ENCODE results near the gene MT1B. TPM values are rescaled to one million over a fixed set of nuclear protein-coding genes. Genes with fewer than 3 reads are reported as not detected.

Gene MT1B
- total and polyA plus RNA-seq, 2 of the 13 experiments (the other 11 are each of a cell fraction or from before 2014, with no cell fraction given), result 0.89 TPM; not detected in 1

DNA sequence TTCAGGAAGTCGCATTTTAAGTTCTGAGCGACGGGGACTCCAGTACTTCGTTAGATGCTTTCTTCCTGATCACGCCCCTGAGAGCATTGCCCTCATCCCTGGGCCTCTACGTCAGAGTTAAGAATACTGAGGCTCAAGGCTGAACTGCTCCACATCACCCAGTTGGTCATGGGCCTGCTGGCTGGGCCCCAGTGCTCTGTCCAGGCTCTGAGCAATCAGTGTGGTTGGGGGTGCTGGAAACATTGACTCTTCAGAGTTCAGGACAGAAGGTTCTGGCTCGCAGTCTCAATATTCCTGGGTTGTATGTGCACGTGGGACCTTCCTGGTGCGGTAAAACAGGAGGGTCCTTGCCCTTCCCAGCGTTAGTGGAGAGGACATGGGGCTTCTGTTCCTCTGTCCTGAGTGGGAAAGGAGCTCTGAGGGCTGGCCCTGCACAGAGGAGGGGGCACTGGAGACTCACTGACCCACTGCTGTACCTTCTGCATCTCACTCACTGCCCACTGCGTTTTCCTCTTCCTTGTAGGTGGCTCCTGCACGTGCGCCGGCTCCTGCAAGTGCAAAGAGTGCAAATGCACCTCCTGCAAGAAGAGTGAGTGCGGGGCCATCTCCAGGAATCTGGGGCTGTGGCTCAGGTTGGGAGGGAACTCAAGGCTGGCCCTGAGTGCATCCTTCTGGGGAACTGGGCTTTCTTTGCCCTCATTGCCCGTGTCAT is 25.6 kb upstream of the MT1B start (continued):
- TF ChIP-seq ZNF251 (CRISPR knock-in tag; IDR thresholded peaks at IDR 0.05) (no peak), NBN (conservative IDR thresholded peaks at IDR 0.05) (no peak), ZNF879 (CRISPR knock-in tag; IDR thresholded peaks at IDR 0.05) (0 out of 2 replicates have a peak, but pooled peaks have one; percentile 20), ZNF326 (CRISPR knock-in tag; IDR thresholded peaks at IDR 0.05; ENCODE audit: borderline replicate concordance) (no peak), EEA1 (CRISPR knock-in tag; IDR thresholded peaks at IDR 0.05; ENCODE audit: borderline replicate concordance) (no peak), TEAD3 (CRISPR knock-in tag; optimal IDR thresholded peaks at IDR 0.05; ENCODE audit: borderline replicate concordance) (no peak), ZNF75D (CRISPR knock-in tag; IDR thresholded peaks at IDR 0.05; ENCODE audit: borderline replicate concordance) (no peak), ZBTB3 (CRISPR knock-in tag; IDR thresholded peaks at IDR 0.05; ENCODE audit: borderline replicate concordance, low read depth) (0 out of 2 replicates have a peak, but pooled peaks have one; percentile 9), ZNF572 (CRISPR knock-in tag; IDR thresholded peaks at IDR 0.05) (0 out of 2 replicates have a peak, but pooled peaks have one; percentile 57), ZHX2 (IDR thresholded peaks at IDR 0.05; ENCODE audit: low read depth) (no peak), ZHX2 (CRISPR knock-in tag; IDR thresholded peaks at IDR 0.05; ENCODE audit: borderline replicate concordance) (no peak), ZNF205 (CRISPR knock-in tag; IDR thresholded peaks at IDR 0.05) (no peak), ZNF33A (CRISPR knock-in tag; IDR thresholded peaks at IDR 0.05; ENCODE audit: borderline replicate concordance) (no peak), PRMT3 (CRISPR knock-in tag; IDR thresholded peaks at IDR 0.05; ENCODE audit: borderline replicate concordance, low read depth) (0 out of 2 replicates have a peak, but pooled peaks have one; percentile 34), ZNF160 (CRISPR knock-in tag; IDR thresholded peaks at IDR 0.05) (no peak), ZNF605 (CRISPR knock-in tag; IDR thresholded peaks at IDR 0.05) (no peak), SP140L (CRISPR knock-in tag; IDR thresholded peaks at IDR 0.05; ENCODE audit: borderline replicate concordance) (no peak), NFE2 (CRISPR knock-in tag; IDR thresholded peaks at IDR 0.05) (no peak), ZNF274 (CRISPR knock-in tag; IDR thresholded peaks at IDR 0.05) (peak; percentile 21; the same call in 1 of the 2 replicates), FOXP1 (IDR thresholded peaks at IDR 0.05) (no peak), FOXP1 (CRISPR knock-in tag; IDR thresholded peaks at IDR 0.05) (0 out of 2 replicates have a peak, but pooled peaks have one; percentile 1), XRCC5 (optimal IDR thresholded peaks at IDR 0.05; ENCODE audit: low read length) (peak; percentile 2), SIX4 (CRISPR knock-in tag; IDR thresholded peaks at IDR 0.05) (no peak), ZNF451 (CRISPR knock-in tag; IDR thresholded peaks at IDR 0.05) (0 out of 2 replicates have a peak, but pooled peaks have one; percentile 10), CCDC6 (CRISPR knock-in tag; IDR thresholded peaks at IDR 0.05) (no peak)
- TF ChIP-seq, protein P1, sequence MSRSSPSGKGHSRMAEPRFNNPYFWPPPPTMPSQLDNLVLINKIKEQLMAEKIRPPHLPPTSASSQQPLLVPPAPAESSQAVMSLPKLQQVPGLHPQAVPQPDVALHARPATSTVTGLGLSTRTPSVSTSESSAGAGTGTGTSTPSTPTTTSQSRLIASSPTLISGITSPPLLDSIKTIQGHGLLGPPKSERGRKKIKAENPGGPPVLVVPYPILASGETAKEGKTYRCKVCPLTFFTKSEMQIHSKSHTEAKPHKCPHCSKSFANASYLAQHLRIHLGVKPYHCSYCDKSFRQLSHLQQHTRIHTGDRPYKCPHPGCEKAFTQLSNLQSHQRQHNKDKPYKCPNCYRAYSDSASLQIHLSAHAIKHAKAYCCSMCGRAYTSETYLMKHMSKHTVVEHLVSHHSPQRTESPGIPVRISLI (CRISPR knock-in tag; IDR thresholded peaks at IDR 0.05; ENCODE audit: borderline replicate concordance), result 0 out of 2 replicates have a peak, but pooled peaks have one; percentile 0
